Inflammatory macrophage treated with lipopolysaccharide for 4 hours (primary cell): Measurements from ENCODE around the gene PSEN1.

Experiments
- DNase-seq: peaks from one replicate; pipeline ENCODE4 v3.0.0-alpha.2; 2020

PSEN1 gene

GRCh38 chr14:73220634-73221033, 84.3 kb downstream of the PSEN1 start:
- DNase-seq = no peak

GRCh38 chr14:73221945-73222344, 85.6 kb downstream of the PSEN1 start:
- DNase-seq = peak; percentile 81

DNA sequence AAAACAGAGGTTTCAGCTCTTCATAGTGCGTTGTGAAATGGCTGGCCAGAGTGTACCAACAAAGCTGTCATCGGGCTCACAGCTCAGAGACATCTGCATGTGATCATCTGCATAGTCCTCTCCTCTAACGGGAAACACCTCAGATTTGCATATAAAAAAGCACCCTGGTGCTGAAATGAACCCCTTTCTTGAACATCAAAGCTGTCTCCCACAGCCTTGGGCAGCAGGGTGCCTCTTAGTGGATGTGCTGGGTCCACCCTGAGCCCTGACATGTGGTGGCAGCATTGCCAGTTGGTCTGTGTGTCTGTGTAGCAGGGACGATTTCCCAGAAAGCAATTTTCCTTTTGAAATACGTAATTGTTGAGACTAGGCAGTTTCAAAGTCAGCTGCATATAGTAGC, 86.7 kb downstream of the PSEN1 start:
- DNase-seq = peak; percentile 90

- DNase-seq = peak; percentile 89
Observed at GRCh38 chr14:73225496-73225895, 89.2 kb downstream of the PSEN1 start.

DNA sequence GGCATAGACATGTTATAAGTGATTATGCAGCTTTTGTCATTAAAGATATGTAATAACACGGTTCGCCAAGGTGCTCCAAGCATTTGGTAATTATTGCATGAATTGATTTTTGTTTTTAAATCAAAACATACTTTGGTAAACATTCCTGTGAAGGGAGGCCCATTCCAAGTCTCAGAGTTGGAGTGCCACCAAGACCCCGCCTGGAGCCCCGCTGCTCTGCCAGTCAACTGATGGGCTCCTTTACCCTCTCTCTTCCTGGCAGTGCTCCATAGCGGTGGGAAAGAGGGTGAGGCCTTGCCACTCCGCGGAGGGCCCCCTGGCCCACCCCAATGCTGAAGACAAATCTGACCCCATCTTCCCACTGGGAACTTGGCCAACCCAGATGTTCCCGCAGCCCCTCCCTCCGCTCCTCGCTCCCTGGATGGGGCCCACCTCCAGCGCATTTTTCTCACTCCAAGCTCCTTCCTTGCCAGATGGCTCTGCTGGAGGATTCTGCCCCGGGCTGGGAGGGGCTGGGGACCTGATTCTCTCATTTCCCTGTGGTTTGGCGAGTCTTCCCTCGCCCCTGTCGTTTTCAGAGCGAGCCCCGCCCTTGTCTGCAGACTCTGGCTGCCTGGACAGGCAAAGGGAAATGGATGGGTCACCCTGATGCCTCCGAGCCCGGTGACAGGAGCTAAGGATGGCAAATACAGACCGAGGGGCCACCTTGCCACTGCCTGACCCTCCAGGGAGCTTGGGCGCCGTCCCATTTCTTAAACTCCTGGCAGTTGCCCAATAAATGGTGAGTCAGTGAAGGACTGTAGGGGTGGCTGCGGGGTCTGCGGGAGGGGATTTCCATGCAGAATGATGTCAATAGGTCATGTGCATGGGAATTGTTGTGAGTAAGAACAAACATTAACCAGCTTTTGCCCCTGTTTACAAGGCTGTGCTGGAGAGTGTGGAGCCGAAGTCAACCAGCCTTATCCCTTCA, 91.8 kb downstream of the PSEN1 start:
- DNase-seq = peak; percentile 95

DNA sequence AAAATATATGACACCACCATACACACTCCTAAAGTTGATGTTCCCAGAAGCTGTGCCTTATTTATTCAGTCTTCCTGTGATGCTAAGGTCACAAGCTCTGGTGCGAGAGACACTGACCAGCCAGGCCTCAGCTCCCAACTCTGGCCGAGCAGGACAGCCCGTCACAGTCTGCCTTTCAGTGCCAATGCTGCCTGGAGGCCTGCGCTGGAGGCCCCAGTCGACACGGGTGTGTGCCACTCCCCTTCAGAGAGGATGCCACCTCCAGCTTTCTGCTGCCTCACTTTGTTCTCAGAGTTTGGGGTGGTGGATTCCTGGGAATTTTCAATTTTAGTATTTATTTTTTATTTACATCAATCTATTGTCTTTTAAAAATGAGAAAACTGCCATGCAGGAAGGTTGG, 93.7 kb downstream of the PSEN1 start:
- DNase-seq = no peak

GRCh38 chr14:73231981-73232851, 95.9 kb downstream of the PSEN1 start:
- DNase-seq = no peak

DNA sequence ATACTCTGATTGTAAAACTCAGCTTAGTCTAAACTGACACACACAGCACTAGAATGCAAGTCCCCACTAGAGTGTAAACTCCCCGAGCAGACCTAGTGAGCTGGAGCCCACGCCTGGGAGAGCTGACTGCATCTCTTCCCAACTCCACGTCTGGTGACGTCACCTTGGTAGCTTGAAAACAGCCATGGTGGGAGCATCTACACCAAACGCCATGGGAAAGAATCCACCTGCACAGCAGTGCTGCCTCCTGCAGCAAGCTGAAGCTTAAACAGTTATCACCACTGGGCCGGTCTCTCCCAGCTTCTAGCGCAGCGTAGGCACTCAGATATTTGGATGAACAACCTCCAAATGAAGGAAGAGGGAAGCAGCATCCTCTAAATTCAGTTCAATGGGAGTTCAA, 96.7 kb downstream of the PSEN1 start:
- DNase-seq = no peak

GRCh38 chr14:73233564-73233963, 97.3 kb downstream of the PSEN1 start:
- no peak for DNase-seq

GRCh38 chr14:73234029-73234428, 97.7 kb downstream of the PSEN1 start:
- DNase-seq = no peak

DNA sequence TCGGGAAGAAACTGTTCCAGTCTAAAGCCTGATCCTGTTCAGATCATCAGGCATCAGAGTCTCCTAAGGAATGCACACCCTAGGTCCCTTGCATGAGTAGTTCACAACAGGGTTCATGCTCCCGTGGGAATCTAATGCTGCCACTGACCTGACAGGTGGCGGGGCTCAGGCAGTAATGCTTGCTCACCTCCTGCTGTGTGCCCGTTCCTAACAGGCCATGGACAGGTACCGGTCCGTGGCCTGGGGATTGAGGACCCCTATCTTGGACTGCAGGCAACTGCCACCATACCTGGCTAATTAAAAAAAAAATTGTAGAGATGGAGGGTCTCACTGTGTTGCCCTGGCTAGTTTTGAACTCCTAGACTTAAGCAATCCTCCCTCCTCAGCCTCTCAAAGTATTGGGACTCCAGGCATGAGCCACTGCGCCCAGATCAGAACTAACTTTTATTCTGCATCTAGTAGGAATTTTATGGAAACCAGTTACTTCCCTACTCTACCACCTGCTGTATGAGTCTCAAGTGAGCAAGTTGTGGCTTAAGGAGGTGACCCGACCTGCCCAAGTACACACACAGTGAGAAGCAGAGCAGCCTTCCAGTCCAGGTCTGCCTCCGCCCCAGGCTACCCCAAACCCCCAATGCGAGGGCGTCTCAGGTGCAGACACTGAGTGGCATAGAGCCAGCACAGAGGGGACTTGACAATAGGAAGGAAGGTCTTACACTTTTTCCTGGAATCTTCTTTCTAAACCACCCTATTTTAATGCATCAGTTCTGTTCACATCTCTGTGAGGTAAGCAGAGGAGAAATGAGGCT, 98.5 kb downstream of the PSEN1 start:
- DNase-seq = no peak

- no peak for DNase-seq
Observed at GRCh38 chr14:73235531-73236155, 99.3 kb downstream of the PSEN1 start.

DNA sequence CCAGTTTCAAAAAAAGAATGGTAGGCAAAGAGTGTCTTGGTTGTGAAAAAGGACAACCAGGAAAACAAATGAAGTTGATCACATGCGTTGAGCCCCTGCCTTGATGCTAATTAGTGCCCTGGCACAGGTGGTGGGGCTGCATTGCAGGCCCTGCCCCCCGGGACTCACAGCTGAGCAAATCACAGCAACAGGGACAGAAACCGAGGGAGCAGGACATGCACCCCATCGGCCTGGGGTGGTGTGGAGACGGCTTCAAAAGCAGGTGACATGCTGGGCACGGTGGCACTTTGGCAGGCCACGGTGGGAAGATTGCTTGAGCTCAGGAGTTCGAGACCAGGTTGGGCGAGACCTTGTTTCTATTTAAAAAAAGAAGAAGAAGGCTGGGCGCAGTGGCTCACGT, 99.8 kb downstream of the PSEN1 start:
- DNase-seq = no peak

GRCh38 chr14:73236752-73237218, 100.5 kb downstream of the PSEN1 start:
- DNase-seq = no peak

- peak; percentile 91 for DNase-seq
Observed at GRCh38 chr14:73237219-73237785, 101.0 kb downstream of the PSEN1 start, which contains the start of gene PAPLN. TSS of gene PAPLN (plus strand) at chr14:73237506. CDS start at chr14:73239779, 2,273 bp downstream.

DNA sequence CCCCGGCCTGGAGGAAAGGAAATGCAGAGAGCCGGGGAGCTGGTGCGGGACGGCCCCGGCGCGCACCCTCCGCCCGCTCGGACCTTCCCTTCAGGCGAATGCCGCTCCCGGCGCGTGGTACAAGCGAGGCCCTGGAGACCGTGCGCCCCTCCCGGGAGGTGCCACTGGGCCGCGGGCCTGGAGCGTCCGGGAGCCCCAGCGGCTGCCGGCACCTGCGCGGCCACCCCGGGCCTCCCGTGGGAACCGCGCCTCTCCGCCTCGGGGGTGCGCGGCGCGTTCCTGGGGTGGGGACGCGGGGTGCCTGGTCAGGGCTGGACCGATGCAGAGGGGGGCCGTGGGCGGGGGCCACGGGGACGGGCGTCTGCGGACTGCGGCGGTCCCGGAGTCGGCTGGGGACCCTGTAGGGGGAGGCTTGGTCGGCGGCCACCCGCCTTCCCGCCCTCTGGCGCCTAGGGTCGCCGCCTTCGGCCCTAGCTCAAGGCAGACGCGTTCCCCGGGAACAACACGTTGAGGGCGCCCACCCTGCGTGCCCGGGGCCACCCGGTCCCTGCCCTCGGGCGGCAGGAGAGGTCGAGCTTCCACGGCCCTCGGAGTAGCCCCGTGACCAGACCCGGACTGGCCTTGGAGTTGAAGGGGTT, 101.6 kb downstream of the PSEN1 start:
- no peak for DNase-seq

GRCh38 chr14:73238424-73238852, 102.1 kb downstream of the PSEN1 start:
- no peak for DNase-seq

GRCh38 chr14:73238941-73239340, 102.6 kb downstream of the PSEN1 start:
- no peak for DNase-seq

GRCh38 chr14:73239393-73240241, 103.3 kb downstream of the PSEN1 start:
- DNase-seq = no peak

DNA sequence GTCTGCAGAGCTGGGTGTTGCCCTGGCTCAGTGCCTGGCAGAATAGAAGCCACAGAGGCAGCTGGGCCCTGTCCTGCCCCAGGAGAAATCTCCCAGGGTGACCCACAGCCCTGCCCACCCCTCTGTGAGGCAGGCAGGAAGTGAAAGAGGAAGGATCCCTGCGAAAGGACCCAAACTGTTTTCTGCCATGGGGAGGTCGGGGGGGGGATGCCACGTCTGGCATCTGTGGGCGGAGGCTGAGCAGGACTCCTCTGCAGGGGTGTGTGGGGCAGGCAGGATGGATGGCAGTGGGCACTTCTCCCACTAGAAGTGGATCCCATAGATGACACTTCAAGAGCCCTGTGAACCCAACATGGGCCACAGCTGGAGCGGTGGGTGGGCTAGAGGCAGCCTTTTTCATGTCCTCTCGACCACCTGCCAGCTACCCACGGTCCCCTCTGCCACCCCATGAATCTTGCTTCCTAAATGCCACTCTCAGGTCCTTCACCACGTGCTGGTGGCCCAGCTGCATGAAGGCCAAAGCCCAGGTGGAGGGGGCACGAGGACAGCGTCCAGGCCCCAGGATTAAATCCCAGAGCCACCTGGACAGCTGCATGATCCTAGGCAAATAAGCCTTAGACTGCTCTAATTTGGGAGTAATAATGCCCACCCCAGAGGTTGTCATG, 104.6 kb downstream of the PSEN1 start:
- peak; percentile 80 for DNase-seq
